H1 (cell line): Measurements from ENCODE around the gene TLR8. TPM values are rescaled to one million over a fixed set of nuclear protein-coding genes. Genes with fewer than 3 reads are reported as not detected.

Source experiments
- ATF3 ChIP-seq: IDR thresholded peaks from 2 replicates; pipeline ENCODE4 v1.6.1; 2011; ENCODE audit warnings: low read depth, mild to moderate bottlenecking, low read length; ENCODE audit not compliant: insufficient read depth
- CHD7 ChIP-seq: fragments of 300-600 bp; sonication (generic); IDR thresholded peaks from 2 replicates; pipeline ENCODE4 v1.7.1; 2012; ENCODE audit warnings: low read length, moderate library complexity, mild to moderate bottlenecking, inconsistent platforms; ENCODE audit not compliant: insufficient replicate concordance
- CREB1 ChIP-seq: IDR thresholded peaks from 2 replicates; pipeline ENCODE4 v1.6.1; 2012; ENCODE audit warnings: inconsistent platforms
- EP300 ChIP-seq, 2 experiments: IDR thresholded peaks; 1 replicate in 1 of 2; 2 replicates in 1 of 2; pipeline ENCODE4 v1.6.1; 2011 to 2012; ENCODE audit warnings: low read depth in 2 of 2, low read length in 2 of 2, mild to moderate bottlenecking in 2 of 2, borderline replicate concordance in 1 of 2, inconsistent platforms in 1 of 2, moderate library complexity in 1 of 2
- NRF1 ChIP-seq: IDR thresholded peaks from 2 replicates; pipeline ENCODE4 v1.6.1; 2011; ENCODE audit warnings: mild to moderate bottlenecking, low read depth, low read length, improper control_type of control experiment
- SP1 ChIP-seq: IDR thresholded peaks from 2 replicates; pipeline ENCODE4 v1.6.1; 2011; ENCODE audit warnings: low read depth, low read length
- SP2 ChIP-seq: IDR thresholded peaks from 2 replicates; pipeline ENCODE4 v1.6.1; 2012; ENCODE audit warnings: mild to moderate bottlenecking, low read length, inconsistent platforms
- polyA plus RNA-seq, 7 experiments: library from polyadenylated mRNA; depleted of rRNA in 3 of 7; stranded (reverse) in 5 of 7; unstranded in 2 of 7; fragments of >200 nt in 5 of 7; fragments of 200-250 nt in 2 of 7; gene quantifications; 1 replicate in 5 of 7; 2 replicates in 1 of 7; 4 replicates in 1 of 7; pipeline versions ENCODE4 v1.2.1 to v1.2.3, GENCODE V29; 2011 to 2013; ENCODE audit warnings: missing spikeins in 2 of 7, mixed read lengths in 2 of 7
- total RNA-seq: library from RNA; stranded (reverse); fragmentation: NEBNext Ultra II Directional; extraction: Animal tissue kit (Norgen Biotek cat#: 25700); gene quantifications from 2 replicates; pipeline ENCODE4 v1.2.1, GENCODE V29; 2021
- TF ChIP-seq, protein P1 (sequence below), 3 experiments: IDR thresholded peaks; 1 replicate in 2 of 3; 2 replicates in 1 of 3; pipeline versions ENCODE4 v1.5.1 to v1.6.1; 2011; ENCODE audit warnings: low read length in 3 of 3, mild to moderate bottlenecking in 3 of 3, inconsistent platforms in 2 of 3, low read depth in 1 of 3, moderate library complexity in 1 of 3; ENCODE audit not compliant: insufficient read depth in 1 of 3; ENCODE audit errors: control extremely low read depth in 1 of 3

Gene TLR8
- total and polyA plus RNA-seq, 2 of the 8 experiments (the other 6 are each of a cell fraction or from before 2014, with no cell fraction given), result not detected

- TF ChIP-seq CHD7, result no peak
- TF ChIP-seq SP1, result no peak
- no peak for TF ChIP-seq ATF3
- TF ChIP-seq NRF1, result no peak
- TF ChIP-seq, protein P1, sequence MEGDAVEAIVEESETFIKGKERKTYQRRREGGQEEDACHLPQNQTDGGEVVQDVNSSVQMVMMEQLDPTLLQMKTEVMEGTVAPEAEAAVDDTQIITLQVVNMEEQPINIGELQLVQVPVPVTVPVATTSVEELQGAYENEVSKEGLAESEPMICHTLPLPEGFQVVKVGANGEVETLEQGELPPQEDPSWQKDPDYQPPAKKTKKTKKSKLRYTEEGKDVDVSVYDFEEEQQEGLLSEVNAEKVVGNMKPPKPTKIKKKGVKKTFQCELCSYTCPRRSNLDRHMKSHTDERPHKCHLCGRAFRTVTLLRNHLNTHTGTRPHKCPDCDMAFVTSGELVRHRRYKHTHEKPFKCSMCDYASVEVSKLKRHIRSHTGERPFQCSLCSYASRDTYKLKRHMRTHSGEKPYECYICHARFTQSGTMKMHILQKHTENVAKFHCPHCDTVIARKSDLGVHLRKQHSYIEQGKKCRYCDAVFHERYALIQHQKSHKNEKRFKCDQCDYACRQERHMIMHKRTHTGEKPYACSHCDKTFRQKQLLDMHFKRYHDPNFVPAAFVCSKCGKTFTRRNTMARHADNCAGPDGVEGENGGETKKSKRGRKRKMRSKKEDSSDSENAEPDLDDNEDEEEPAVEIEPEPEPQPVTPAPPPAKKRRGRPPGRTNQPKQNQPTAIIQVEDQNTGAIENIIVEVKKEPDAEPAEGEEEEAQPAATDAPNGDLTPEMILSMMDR (IDR thresholded peaks at IDR 0.05; ENCODE audit: control extremely low read depth in 1 of 3, insufficient read depth in 1 of 3, low read depth in 1 of 3, low read length in 3 of 3), result no peak
- TF ChIP-seq CREB1, result no peak
- TF ChIP-seq EP300 (IDR thresholded peaks at IDR 0.05; ENCODE audit: borderline replicate concordance in 1 of 2, low read depth in 2 of 2, low read length in 2 of 2), result no peak
- TF ChIP-seq SP2, result no peak
Observed at GRCh38 chrX:12953420-12953819, 47.0 kb downstream of the TLR8 start (continued).
